ENCODE data around the gene DHFR2. TPM values are rescaled to one million over a fixed set of nuclear protein-coding genes. Genes with fewer than 3 reads are reported as not detected.
"Not testable (repeated sequence)": the region's sequence is repeated elsewhere in the genome, so short reads cannot be mapped to it uniquely, and the experiment has no call there.

Gene DHFR2
- total and polyA plus RNA-seq, 3 donors from 2014 or later: 9.1 to 10.9 (median 9.3) TPM

- Histone ChIP-seq H3K4me3 (no peak overlapping the region), H3K9me3 (no peaks in the 10 kb centered on the region), H3K27ac (no peak overlapping the region), H3K27me3 (no peaks in the 10 kb centered on the region), H3K4me1 (peaks cover 10% of the 10 kb centered on the region), H3K36me3 (ENCODE audit: low read depth, missing control alignments) (no peaks in the 10 kb centered on the region)
- TF ChIP-seq POLR2A (IDR thresholded peaks at IDR 0.05) (no peak), CTCF (IDR thresholded peaks at IDR 0.05) (no peak)
- no peak for DNase-seq
- 55 to 81% methylated on average over 1 of the region's 1 CpG for WGBS, 2 donors
- intact Hi-C loops (cut with DNase I; ENCODE audit: low total_unique reads): no loop called here
These were observed 26.4 kb upstream of the DHFR2 start for GRCh38 chr3:94089126-94089525.

GRCh38 chr3:94083261-94083660 is 20.5 kb upstream of the DHFR2 start:
- Histone ChIP-seq H3K36me3 (ENCODE audit: low read depth, missing control alignments) (no peaks in the 10 kb centered on the region), H3K9me3 (no peaks in the 10 kb centered on the region), H3K27me3 (no peaks in the 10 kb centered on the region), H3K4me1 (peaks cover 4% of the 10 kb centered on the region), H3K27ac (no peak overlapping the region), H3K4me3 (no peak overlapping the region)
- intact Hi-C loops (cut with DNase I; ENCODE audit: low total_unique reads): no loop called here
- DNase-seq: no peak
- no peak for TF ChIP-seq CTCF (IDR thresholded peaks at IDR 0.05)
- TF ChIP-seq POLR2A (IDR thresholded peaks at IDR 0.05): no peak
- 88 to 92% methylated on average over 4 of the region's 4 CpGs for WGBS, 2 donors

- Histone ChIP-seq H3K4me3 (no peak overlapping the region), H3K27me3 (no peaks in the 10 kb centered on the region), H3K36me3 (ENCODE audit: low read depth, missing control alignments) (no peaks in the 10 kb centered on the region), H3K4me1 (no peaks in the 10 kb centered on the region), H3K9me3 (no peaks in the 10 kb centered on the region), H3K27ac (no peak overlapping the region)
- TF ChIP-seq POLR2A (IDR thresholded peaks at IDR 0.05) (no peak), CTCF (IDR thresholded peaks at IDR 0.05) (no peak)
- no peak for DNase-seq
- 82 to 84% methylated on average over 8 of the region's 8 CpGs for WGBS, 2 donors
- intact Hi-C loops (cut with DNase I; ENCODE audit: low total_unique reads): no loop called here
These were observed 19.7 kb upstream of the DHFR2 start for GRCh38 chr3:94082391-94082937.

- no peak for TF ChIP-seq POLR2A (IDR thresholded peaks at IDR 0.05)
- TF ChIP-seq CTCF (IDR thresholded peaks at IDR 0.05): no peak
- Histone ChIP-seq H3K4me3 (no peak overlapping the region), H3K9me3 (no peaks in the 10 kb centered on the region), H3K27me3 (no peaks in the 10 kb centered on the region), H3K36me3 (ENCODE audit: low read depth, missing control alignments) (no peaks in the 10 kb centered on the region), H3K4me1 (no peaks in the 10 kb centered on the region), H3K27ac (no peak overlapping the region)
- no peak for DNase-seq
- intact Hi-C loops (cut with DNase I; ENCODE audit: low total_unique reads): no loop called here
- WGBS, 2 donors: 92 to 93% methylated on average over 5 of the region's 5 CpGs
These were observed 19.2 kb upstream of the DHFR2 start for GRCh38 chr3:94081884-94082283.

GRCh38 chr3:94080552-94080951 is 17.8 kb upstream of the DHFR2 start:
- H3K4me1 ChIP-seq; H3K4me3 ChIP-seq; H3K36me3 ChIP-seq (ENCODE audit: low read depth, missing control alignments); H3K27me3 ChIP-seq; H3K27ac ChIP-seq; DNase-seq; intact Hi-C loops (cut with DNase I; ENCODE audit: low total_unique reads); H3K9me3 ChIP-seq: not testable (repeated sequence)
- WGBS, 2 donors: 97 to 98% methylated on average over 5 of the region's 5 CpGs

All from testis (tissue), 3 donors.